ENCODE measurements around the gene MAD2L1BP. TPM values are rescaled to one million over a fixed set of nuclear protein-coding genes. Genes with fewer than 3 reads are reported as not detected.
"Not testable (repeated sequence)": the region's sequence is repeated elsewhere in the genome, so short reads cannot be mapped to it uniquely, and the experiment has no call there.

The MAD2L1BP gene
- total and polyA plus RNA-seq, 2 donors (not counting 3 experiments of a cell fraction or from before 2014, with no cell fraction given): 32.3 to 62.0 TPM

DNA sequence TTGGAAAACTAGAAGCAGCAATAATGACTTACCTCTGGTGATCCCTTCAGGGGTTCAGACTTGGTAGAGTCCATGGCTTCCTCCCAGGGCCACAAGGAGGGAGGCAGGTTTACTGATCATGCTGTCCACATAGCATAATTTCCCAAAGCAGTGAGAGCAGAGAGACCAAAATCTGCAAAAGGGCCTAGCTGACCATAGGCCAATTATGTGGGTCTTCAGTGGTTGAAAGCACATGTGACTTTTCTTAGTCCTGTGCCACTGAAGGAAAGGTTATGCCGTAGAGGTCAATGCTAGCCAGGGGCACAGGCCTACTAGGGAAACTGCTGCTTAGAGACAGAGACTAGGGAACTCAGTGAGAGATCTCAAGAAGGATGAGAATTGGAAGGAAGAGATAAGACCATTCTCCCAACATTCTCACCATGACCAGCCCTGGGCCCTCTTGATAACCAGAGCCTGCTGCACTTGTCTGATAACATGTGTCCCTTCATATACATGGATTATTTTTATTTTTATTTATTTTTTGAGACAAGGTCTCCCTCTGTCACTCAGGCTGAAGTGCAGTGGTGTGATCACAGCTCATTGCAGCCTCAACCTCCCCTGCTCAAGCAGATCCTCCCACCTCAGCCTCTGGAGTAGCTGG, 4.5 kb upstream of the MAD2L1BP start:
- Histone ChIP-seq H4K20me1 (replicated peaks; ENCODE audit: control insufficient read depth, extremely low read depth, insufficient read depth, low read length) (no peaks in the 10 kb centered on the region), H3K4me1 (ENCODE audit: control insufficient read depth, extremely low read depth, insufficient read depth, low read length) (peaks cover 25% of the 10 kb centered on the region), H3K4me2 (ENCODE audit: insufficient read depth, low read length) (no peak overlapping the region), H2AFZ (ENCODE audit: low read depth, low read length) (no peak overlapping the region), H3K4me3 (replicated peaks in 1 of 3; ENCODE audit: insufficient read depth in 1 of 3, low read depth in 1 of 3, low read length in 3 of 3) (no peak overlapping the region), H3K9ac (replicated peaks; ENCODE audit: extremely low read depth, insufficient read depth, low read length) (no peak overlapping the region), H3K9me3 (replicated peaks; ENCODE audit: control insufficient read depth, insufficient read depth, low read length) (no peaks in the 10 kb centered on the region), H3K36me3 (ENCODE audit: control insufficient read depth in 2 of 2, extremely low read depth in 1 of 2, insufficient read depth in 2 of 2, low read length in 2 of 2) (peaks cover 0 to 2% of the 10 kb centered on the region in 2 experiments), H3K79me2 (ENCODE audit: control insufficient read depth, insufficient read depth, low read length) (peaks cover 26% of the 10 kb centered on the region), H3K9me1 (replicated peaks; ENCODE audit: control insufficient read depth, extremely low read depth, insufficient read depth, low read length) (no peaks in the 10 kb centered on the region), H3K27ac (ENCODE audit: insufficient read depth, low read depth, low read length) (no peak overlapping the region), H3K27me3 (ENCODE audit: control insufficient read depth in 2 of 2, insufficient read depth in 2 of 2, low read length in 2 of 2) (no peaks in the 10 kb centered on the region)
- dilution Hi-C loops (cut with MboI; ENCODE audit: extremely low pct_ligation_motif_present, low sequenced_read_pairs): no loop called here
- POLR2A ChIA-PET: interaction anchor here (0.7 kb wide), 1 partner anchor 11 kb away, joined by 6 read pairs; no protein-coding TSS in a partner anchor
- BruUV-seq (replicated peaks): no TSS peak
- CTCF ChIA-PET: no interaction called here
- TF ChIP-seq JUN (IDR thresholded peaks at IDR 0.05; ENCODE audit: borderline replicate concordance, insufficient read depth, insufficient read length, low read depth): no peak
- TF ChIP-seq FOS (IDR thresholded peaks at IDR 0.05; ENCODE audit: borderline replicate concordance, insufficient read depth, low read length): no peak
- no peak for TF ChIP-seq MYC (IDR thresholded peaks at IDR 0.05; ENCODE audit: low read depth, low read length)
- TF ChIP-seq POLR2A (IDR thresholded peaks at IDR 0.05; ENCODE audit: low read depth, low read length): no peak
- no peak for TF ChIP-seq GATA2 (IDR thresholded peaks at IDR 0.05; ENCODE audit: insufficient read depth, insufficient read length, low read depth, low read length)
- TF ChIP-seq, protein P1, sequence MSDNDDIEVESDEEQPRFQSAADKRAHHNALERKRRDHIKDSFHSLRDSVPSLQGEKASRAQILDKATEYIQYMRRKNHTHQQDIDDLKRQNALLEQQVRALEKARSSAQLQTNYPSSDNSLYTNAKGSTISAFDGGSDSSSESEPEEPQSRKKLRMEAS (IDR thresholded peaks at IDR 0.05; ENCODE audit: insufficient read depth, insufficient read length): no peak
- TF ChIP-seq POLR2AphosphoS5 (IDR thresholded peaks at IDR 0.05; ENCODE audit: insufficient read depth, low read depth, low read length): no peak
- no peak for TF ChIP-seq CTCF (IDR thresholded peaks at IDR 0.05; ENCODE audit: extremely low read depth in 1 of 2, insufficient read depth in 1 of 2, low read depth in 1 of 2, low read length in 2 of 2)
- no peak for TF ChIP-seq EZH2 (IDR thresholded peaks at IDR 0.05; ENCODE audit: borderline replicate concordance, low read depth, low read length, severe bottlenecking)
- FAIRE-seq (no peak), DNase-seq (ENCODE audit: low read depth, low spot score) (no peak)
- intact Hi-C loops (cut with micrococcal nuclease): no loop called here

GRCh38 chr6:43633002-43633401, 2.6 kb upstream of the MAD2L1BP start:
- H3K4me2 ChIP-seq (ENCODE audit: insufficient read depth, low read length); FAIRE-seq; H3K9me1 ChIP-seq (replicated peaks; ENCODE audit: control insufficient read depth, extremely low read depth, insufficient read depth, low read length); H3K9ac ChIP-seq (replicated peaks; ENCODE audit: extremely low read depth, insufficient read depth, low read length); H3K9me3 ChIP-seq (replicated peaks; ENCODE audit: control insufficient read depth, insufficient read depth, low read length); dilution Hi-C loops (cut with MboI; ENCODE audit: extremely low pct_ligation_motif_present, low sequenced_read_pairs); BruUV-seq (replicated peaks); intact Hi-C loops (cut with micrococcal nuclease); H2AFZ ChIP-seq (ENCODE audit: low read depth, low read length); CTCF ChIA-PET; H3K4me3 ChIP-seq (replicated peaks in 1 of 3; ENCODE audit: insufficient read depth in 1 of 3, low read depth in 1 of 3, low read length in 3 of 3); H4K20me1 ChIP-seq (replicated peaks; ENCODE audit: control insufficient read depth, extremely low read depth, insufficient read depth, low read length); H3K36me3 ChIP-seq (ENCODE audit: control insufficient read depth in 2 of 2, extremely low read depth in 1 of 2, insufficient read depth in 2 of 2, low read length in 2 of 2); POLR2A ChIA-PET; H3K27me3 ChIP-seq (ENCODE audit: control insufficient read depth in 2 of 2, insufficient read depth in 2 of 2, low read length in 2 of 2); DNase-seq (ENCODE audit: low read depth, low spot score); H3K27ac ChIP-seq (ENCODE audit: insufficient read depth, low read depth, low read length): not testable (repeated sequence)
- Histone ChIP-seq H3K4me1 (ENCODE audit: control insufficient read depth, extremely low read depth, insufficient read depth, low read length) (peaks cover 14% of the 10 kb centered on the region), H3K79me2 (ENCODE audit: control insufficient read depth, insufficient read depth, low read length) (peaks cover 29% of the 10 kb centered on the region)
